Measurements from ENCODE around the gene AFF3. TPM values are rescaled to one million over a fixed set of nuclear protein-coding genes. Genes with fewer than 3 reads are reported as not detected.
A peak's percentile ranks its signal among the peaks of the same experiment; 100 is the strongest.

The AFF3 gene
- total and polyA plus RNA-seq, 2 of the 13 experiments (the other 11 are each of a cell fraction or from before 2014, with no cell fraction given), result not detected

GRCh38 chr2:100041946-100042345 is 100.4 kb downstream of the AFF3 start (continued):
- TF ChIP-seq ZNF224 (CRISPR knock-in tag; IDR thresholded peaks at IDR 0.05) (no peak), GZF1 (CRISPR knock-in tag; IDR thresholded peaks at IDR 0.05) (no peak), ZNF629 (CRISPR knock-in tag; conservative IDR thresholded peaks at IDR 0.05) (no peak), ZNF503 (CRISPR knock-in tag; IDR thresholded peaks at IDR 0.05) (no peak), NCOR1 (IDR thresholded peaks at IDR 0.05; ENCODE audit: borderline replicate concordance, low read length) (no peak), ZNF543 (CRISPR knock-in tag; IDR thresholded peaks at IDR 0.05) (no peak), TAF1 (CRISPR knock-in tag; IDR thresholded peaks at IDR 0.05) (no peak), ZNF333 (CRISPR knock-in tag; IDR thresholded peaks at IDR 0.05; ENCODE audit: borderline replicate concordance) (no peak), TCF7L2 (IDR thresholded peaks at IDR 0.05; ENCODE audit: low read depth, low read length) (no peak)

- ATAC-seq, result no peak
- Histone ChIP-seq H3K36me3 (replicated peaks in 1 of 2; ENCODE audit: control insufficient read depth in 1 of 2, insufficient read depth in 2 of 2, low read length in 2 of 2) (no peaks in the 10 kb centered on the region), H3K27ac (ENCODE audit: extremely low read length, insufficient read depth, low read length) (no peak overlapping the region), H2AFZ (ENCODE audit: low read length) (no peak overlapping the region), H3K27me3 (ENCODE audit: control insufficient read depth in 1 of 2, insufficient read depth in 2 of 2, low read length in 2 of 2) (peaks cover 0 to 9% of the 10 kb centered on the region in 2 experiments; a peak in 1 of 5 replicates), H3K79me2 (ENCODE audit: insufficient read depth, low read length) (no peaks in the 10 kb centered on the region), H3K9ac (ENCODE audit: insufficient read depth, low read depth, low read length) (no peak overlapping the region), H3K4me1 (ENCODE audit: insufficient read depth, low read length) (no peaks in the 10 kb centered on the region), H3K9me3 (ENCODE audit: low read length) (no peaks in the 10 kb centered on the region), H4K20me1 (ENCODE audit: insufficient read depth, low read length) (no peaks in the 10 kb centered on the region), H3K4me3 (replicated peaks in 1 of 3; ENCODE audit: insufficient read depth in 1 of 3, low read depth in 2 of 3, low read length in 3 of 3) (no peak overlapping the region), H3K4me2 (ENCODE audit: low read depth, low read length) (no peak overlapping the region)
- ChIA-PET CTCF (ENCODE audit: low intra/inter-chr PET ratio, low total read pairs) (no interaction called here), POLR2A (no interaction called here)
- WGBS (ENCODE audit: low lambda C conversion rate), result 8% methylated on average over 4 of the region's 4 CpGs
- DNase-seq (ENCODE audit: low spot score), result no peak
- in situ Hi-C loops (cut with HindIII; ENCODE audit: extremely low pct_ligation_motif_present, low pct_unique_long_range_greater_than_20kb), result no loop called here
- intact Hi-C loops (cut with micrococcal nuclease; ENCODE audit: unreplicated experiment), result no loop called here
- peak; percentile 85 for TF ChIP-seq MAFF (IDR thresholded peaks at IDR 0.05; ENCODE audit: low read depth, low read length)
- peak; percentile 82 to 90 for TF ChIP-seq MAFK (conservative IDR thresholded peaks at IDR 0.05 in 1 of 2, IDR thresholded peaks at IDR 0.05 in 1 of 2; ENCODE audit: low read length in 2 of 2)
- TF ChIP-seq ZNF841 (CRISPR knock-in tag; IDR thresholded peaks at IDR 0.05; ENCODE audit: borderline replicate concordance), result no peak
- FAIRE-seq, result no peak
- BruUV-seq (replicated peaks), result no TSS peak
Measured at GRCh38 chr2:100041385-100041784, 101.0 kb downstream of the AFF3 start.

Data from HepG2 (cell line).